ENCODE data around the gene MVB12B.
"Not testable (repeated sequence)": the region's sequence is repeated elsewhere in the genome, so short reads cannot be mapped to it uniquely, and the experiment has no call there.

The MVB12B gene

DNA sequence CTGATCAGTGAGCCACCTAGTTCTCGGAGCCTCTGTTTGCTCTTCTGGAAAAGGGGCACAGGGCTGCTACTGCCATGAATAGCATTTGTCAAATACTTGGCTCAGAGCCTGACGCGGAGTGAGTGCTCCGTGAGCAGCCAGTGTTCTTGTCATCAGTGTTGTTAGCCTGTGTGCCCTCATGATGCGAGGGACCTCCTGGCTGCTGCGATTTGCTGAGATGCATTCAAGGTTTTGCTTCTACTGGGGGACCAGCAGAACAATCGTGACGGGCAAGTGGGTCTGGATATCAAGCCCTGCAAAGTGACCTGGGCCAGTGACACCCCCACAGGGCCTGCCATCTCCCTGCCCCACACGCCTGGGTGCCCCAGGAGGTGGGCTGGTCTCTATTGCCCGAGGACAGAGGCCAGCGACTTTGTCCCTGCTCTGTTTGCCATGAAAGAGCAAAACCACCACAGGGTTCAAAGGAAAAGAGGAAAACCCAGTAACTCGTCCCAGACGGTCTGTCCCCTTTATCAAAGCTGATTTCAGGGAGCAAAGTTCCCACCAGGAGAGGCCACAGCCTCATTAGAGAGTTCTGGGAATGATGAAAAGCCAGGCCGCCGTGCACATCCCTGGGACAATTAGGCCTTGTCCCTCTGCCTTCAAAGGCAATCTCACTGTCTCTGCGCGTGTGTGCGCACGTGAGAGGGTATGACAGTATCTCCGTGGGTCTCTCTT, 200.6 kb downstream of the MVB12B start:
- no peak for DNase-seq (ENCODE audit: insufficient read length, low spot score)
- no peak for FAIRE-seq

DNA sequence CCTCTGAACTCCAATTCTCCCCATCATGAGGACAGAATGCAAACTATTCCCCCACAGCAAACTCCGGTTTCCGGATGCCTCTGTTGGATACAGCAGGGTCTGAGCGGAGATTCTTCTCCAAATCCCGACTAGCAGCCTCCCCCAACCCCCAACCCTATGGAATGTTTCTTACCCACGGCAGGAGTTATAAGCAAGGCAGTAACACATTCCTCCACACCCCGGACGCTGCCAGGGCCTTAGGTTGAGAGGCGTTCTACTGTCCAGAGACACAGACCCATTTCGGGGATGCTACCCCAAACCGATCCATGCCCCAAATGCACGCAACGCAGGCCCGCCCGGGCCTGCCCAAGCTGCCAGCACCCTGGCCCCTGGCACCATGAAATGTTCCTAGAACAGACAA, 201.5 kb downstream of the MVB12B start:
- no peak for FAIRE-seq
- DNase-seq (ENCODE audit: insufficient read length, low spot score), result no peak

DNA sequence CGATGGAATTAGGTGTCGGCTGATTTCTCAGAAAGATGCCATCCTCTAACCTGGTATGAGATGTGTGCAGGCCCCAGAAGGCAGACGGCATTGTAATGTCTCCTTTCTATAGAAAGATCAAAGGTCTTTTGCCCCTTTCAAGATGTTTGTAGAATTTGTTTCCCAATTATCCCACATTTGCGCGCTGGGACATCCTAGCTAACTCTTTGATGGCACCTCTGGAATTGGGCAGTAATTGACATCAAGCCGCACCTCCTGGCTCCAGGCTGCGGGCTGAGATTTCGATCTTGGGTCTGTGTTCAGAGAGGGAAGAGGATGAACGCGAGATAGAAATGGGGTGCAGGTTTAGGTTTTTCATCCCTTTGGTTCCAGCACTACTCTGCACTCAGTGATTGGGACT, 202.3 kb downstream of the MVB12B start:
- FAIRE-seq (no peak), DNase-seq (ENCODE audit: insufficient read length, low spot score) (no peak)

DNA sequence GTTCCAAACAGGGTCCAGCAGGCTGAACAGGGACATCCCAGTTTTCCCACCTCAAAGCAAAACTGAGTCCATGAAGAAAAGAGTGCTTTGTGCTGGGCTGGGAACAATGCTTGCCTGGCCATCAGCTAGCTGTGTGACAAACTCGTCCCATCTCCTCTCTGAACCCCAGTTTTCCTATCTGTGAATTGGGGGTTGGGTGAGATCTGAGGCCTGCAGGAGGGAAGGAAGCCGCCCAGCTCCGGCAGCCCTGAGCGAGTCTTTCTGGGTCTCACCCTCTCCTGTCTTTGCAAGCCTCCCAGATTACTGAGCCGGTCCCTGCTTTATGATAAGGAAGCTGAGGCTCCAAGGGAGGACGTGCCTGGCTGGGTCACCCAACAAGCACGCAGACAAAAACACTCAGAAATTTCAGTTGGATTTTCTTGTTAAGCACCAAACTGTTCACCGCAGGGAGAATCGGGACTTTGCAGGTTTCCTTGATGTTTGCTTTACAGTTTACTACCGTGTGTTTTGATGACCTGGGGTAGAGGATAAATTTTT, 204.5 kb downstream of the MVB12B start:
- DNase-seq (ENCODE audit: insufficient read length, low spot score) (no peak), FAIRE-seq (no peak)

DNA sequence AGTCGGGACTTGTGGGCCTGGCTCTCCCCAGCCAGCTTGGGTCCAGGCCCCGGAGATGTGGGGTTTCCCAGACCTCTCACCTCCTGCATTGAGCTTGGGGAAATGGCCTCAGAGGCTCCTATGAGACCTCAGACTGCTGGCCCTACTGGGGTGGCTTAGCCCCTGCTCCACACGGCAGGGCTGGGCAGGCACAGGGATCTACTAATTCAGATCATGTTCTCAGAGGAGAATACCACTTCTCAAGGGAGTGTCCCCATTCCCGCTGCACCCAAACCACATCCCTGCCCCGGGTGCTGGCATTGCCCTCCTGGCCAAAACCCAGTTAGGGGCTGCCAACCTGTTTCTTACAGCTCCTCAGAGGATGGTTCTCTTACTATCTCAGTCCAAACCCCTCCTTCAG, 205.0 kb downstream of the MVB12B start:
- no peak for DNase-seq (ENCODE audit: insufficient read length, low spot score)
- no peak for FAIRE-seq

DNA sequence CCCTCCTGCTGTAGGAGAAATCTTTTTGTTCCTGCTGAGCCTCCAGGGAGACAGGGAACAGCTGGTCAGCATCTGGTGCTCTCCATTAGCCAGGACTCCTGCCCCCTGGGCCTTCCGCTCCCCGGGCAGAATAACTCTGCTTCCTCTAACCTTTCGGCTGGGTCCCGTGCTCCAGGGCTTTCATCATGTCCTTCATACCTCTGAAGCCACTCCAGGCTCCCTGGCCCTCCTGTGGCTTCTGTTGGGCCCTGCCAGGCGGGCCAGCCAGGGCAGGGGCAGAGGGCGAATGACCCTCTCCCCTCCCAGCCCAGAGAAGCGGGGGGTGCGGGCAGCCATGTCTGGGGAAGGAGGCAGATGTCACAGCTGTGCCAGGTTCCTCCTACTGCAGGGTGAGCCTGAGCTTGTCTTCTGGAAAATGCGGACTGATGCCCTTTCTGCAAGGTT, 205.4 kb downstream of the MVB12B start:
- DNase-seq (ENCODE audit: insufficient read length, low spot score) (no peak), FAIRE-seq (no peak)

DNA sequence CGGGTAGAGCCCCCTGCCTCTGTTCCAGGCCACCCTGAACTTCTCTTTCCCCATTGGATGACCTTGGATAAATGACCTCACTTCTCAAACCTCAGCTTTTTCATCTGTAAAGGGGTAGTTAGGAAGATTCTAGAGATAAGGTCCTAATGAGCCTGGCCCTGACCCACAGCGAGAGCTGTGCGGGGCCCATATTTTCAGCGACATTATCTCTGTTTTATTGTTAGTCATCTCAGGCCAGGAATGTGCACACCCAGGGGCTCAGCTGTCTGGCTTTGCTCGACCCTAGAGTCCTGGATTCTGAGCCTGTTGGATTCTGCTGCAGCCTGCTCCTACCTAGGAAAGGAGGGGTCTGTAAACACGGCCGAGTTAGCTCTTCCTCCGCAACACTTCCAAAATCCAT, 205.9 kb downstream of the MVB12B start:
- DNase-seq (ENCODE audit: insufficient read length, low spot score), result no peak
- no peak for FAIRE-seq

DNA sequence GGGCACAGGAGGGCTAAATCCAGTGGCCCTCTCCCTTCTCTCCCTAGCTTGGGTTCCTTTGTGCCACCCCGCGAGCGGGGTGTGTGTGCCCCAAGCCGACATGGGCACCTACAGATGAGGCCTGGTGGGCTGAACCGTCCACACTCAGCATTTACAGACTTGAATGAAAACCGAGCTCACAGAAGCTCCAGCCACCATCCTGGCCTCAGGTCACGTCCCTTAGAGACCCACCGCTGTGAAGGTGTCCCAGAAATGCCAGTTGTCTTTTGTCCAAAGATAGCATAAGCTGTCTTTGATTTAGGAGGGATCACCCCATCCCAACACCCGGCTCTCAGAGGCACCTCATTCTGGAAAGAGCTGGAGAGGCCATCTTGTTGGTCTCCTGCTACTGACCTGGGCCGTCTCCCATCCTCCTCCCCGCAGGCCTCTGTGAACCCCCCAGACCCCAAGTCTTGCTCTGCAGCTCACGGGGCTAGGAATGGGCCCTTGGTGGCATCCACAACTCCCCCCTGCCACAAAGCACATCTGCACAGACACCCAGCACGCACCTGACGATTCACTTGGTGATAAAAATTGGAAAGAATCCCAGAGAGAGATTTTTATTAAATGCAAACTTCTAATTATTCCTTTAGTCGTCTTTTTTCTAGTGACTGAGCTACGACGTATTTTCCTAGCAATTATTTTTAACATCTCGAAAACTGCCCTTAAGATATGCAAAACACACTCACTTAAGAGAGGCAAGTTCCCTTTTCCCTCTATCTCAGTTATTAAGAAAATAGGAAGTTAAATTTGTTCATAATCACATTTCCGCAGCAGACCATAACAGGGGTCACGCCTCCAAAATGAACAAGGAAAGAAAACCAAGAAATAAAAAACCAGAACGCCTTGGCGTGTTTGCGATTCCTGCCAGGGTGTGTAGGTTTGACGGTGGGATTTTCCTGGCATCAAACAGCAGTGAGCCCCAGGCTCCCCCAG, 206.6 kb downstream of the MVB12B start:
- no peak for DNase-seq (ENCODE audit: insufficient read length, low spot score)
- no peak for FAIRE-seq

DNA sequence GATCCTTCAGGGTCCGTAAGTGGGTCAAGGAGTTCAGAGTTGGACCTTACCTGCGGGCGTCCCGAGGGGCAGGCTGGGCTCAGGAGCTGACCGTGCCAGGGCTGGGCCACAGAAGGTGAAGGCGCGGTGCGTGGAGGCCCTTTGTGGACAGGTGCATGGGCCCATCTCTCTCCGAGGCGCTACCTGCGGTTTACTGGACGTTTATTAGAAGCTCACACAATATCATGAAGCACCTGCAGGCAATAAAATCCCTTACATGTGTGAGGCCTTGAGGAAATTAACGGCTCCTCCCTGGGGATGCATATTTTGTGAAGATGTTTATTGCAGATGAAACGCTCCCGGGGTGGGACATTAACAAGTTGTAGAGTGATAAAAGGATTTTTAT, 207.3 kb downstream of the MVB12B start:
- FAIRE-seq (no peak), DNase-seq (ENCODE audit: insufficient read length, low spot score) (no peak)

DNA sequence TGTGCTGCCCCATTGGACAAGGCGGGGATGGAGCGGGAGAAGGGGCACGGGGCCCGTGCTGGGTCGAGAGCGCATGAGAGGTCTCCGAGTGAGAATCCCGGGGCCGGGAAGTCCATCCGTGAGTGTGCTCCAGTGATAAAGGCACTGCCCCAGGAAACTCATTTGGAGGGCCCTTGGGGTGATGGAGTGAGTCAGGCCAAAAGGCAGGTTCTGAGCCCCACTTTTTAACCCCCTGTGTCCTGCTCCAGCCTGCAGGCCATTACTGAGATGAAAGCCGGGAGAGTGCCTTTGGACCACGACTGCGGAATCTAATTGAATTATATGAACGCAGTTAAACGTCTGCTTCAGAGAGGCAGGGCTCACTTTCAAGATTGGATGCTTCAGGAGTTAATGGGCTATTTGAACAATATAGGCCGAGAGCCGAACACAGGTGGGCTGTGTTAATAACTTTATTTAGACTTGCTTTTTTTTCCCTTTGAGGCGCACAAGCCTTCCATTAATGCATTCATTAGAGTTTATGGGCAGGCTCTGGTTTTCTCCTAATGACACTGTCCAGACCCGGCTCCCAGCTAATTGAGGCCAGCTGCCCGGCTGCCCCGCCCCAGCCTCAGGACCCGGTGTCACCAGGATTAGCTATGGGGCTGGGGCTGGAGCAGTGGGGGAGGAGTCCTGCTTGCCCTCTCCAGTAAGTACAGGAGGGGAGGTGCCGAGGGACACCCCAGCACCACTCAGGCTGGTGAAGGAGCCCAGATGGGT, 208.0 kb downstream of the MVB12B start:
- FAIRE-seq (no peak), DNase-seq (ENCODE audit: insufficient read length, low spot score) (no peak)

DNA sequence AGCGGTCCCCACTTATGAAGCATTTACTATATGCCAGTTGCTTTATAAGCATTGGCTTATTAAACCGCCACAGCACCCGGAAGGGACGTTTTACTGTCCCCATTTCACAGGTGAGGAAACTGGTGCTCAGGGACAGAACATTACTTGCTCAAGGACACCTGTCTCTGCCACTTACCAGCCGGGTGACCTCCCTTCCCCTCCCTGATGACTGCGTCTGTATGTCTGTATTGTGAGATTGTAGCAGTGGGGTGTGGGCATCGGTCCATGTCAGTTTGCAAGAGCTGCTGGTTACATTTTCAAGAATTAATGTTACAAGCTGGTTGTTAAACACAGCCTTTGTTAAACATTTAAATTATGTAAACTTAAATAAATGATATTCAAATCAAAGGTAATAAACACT, 209.5 kb downstream of the MVB12B start:
- DNase-seq (ENCODE audit: insufficient read length, low spot score), result no peak
- no peak for FAIRE-seq

DNA sequence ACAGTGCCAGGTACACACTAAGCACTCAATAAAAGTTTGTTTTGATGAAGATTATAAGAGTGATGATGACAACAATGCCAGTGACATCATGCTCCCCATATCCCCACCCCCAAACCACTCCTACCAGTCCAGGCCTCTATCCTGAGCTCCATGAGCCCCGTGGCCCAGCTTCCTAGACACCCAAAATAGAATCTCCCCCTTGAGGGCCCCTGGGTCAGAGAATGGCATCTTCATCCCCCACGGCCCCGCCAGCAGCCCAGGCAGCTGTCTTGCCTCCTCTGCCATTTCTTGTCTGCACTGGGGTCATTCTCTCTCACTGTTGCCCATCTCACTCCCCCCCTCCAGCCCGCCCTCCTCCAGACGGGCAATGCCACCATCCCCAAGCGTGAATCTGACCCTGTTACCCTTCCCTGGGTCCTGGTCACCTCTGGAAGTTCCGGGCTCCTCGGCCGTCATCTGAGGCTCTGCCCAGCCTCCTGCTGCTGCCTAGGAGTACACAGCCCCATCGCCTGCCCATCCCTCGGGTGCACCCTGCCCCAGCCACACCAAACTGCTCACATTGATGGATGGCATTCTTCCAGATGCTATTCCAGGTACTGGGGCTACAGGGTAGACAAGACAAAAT, 210.3 kb downstream of the MVB12B start:
- no peak for FAIRE-seq

DNA sequence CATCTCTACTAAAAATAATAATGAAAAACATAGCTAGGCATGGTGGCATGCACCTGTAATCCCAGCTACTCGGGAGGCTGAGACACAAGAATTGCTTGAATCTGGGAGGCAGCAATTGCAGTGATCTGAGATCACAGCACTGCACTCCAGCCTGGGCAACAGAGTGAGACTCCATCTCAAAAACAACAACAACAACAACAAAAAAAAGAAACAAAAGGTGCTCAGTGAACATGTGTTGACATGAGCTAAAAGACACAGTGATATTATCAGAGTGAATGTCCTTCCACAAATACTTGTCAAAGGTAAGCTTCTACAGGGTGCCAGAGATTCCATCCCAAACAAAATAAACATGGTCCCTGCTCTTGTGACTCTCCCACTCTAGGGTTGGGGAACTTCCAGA, 211.9 kb downstream of the MVB12B start:
- FAIRE-seq (no peak), DNase-seq (ENCODE audit: insufficient read length, low spot score) (no peak)

More for the DNA sequence above, 210.3 kb downstream of the MVB12B start:
- no peak for DNase-seq (ENCODE audit: insufficient read length, low spot score)

DNA sequence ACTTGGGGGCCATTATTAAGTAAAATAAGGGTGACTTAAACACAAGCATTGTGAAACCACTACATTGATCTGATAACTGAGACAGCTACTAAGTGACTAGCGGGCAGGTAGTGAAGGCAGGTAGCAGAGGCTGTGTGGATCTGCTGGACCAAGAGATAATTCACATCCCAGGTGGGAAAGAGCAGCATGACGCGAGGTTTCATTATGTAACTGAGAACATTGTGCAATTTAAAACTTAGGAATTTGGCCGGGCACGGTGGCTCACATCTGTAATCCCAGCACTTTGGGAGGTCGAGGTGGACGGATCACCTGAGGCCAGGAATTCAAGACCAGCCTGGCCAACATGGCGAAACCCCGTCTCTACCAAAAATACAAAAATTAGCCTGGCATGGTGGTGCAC, 213.8 kb downstream of the MVB12B start:
- not testable (repeated sequence) for DNase-seq (ENCODE audit: insufficient read length, low spot score); FAIRE-seq

DNA sequence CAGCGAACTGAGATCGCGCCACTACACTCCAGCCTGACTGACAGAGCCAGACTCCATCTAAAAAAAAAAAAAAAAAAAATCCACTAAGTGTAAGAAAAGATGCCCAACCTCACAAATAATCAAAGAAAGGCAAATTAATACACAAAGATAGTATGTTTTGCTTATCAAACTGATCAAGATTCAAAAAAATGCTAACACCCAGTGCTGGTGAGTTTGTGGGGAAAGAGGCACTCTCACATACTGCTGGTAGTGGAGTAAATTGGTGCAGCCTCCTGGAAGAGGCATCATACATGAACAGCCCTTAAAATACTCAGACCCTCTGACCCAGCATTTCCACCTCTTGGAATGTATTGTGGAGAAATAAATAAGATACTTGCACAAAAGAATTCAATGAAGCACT, 216.9 kb downstream of the MVB12B start:
- no peak for FAIRE-seq
- DNase-seq (ENCODE audit: insufficient read length, low spot score), result no peak

DNA sequence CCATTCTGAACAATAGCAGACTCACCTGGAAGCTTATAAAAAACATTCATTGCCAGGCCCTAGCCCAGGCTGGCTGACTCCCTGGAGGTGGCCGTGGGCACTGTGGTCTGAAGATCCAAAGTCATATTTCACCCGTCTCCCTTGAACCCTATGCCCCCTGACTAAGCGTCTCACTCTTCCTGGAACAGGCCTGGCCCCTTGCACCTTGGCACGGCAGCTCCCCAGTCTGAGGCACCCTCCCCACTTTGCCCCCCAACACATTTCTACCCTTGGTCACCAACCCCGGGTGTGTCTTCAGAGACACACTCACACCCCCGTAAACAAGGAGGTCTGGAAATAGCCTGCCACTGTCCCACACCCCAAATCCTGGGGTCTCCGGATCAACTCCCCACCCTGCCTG, 218.5 kb downstream of the MVB12B start:
- DNase-seq (ENCODE audit: insufficient read length, low spot score) (no peak), FAIRE-seq (no peak)

DNA sequence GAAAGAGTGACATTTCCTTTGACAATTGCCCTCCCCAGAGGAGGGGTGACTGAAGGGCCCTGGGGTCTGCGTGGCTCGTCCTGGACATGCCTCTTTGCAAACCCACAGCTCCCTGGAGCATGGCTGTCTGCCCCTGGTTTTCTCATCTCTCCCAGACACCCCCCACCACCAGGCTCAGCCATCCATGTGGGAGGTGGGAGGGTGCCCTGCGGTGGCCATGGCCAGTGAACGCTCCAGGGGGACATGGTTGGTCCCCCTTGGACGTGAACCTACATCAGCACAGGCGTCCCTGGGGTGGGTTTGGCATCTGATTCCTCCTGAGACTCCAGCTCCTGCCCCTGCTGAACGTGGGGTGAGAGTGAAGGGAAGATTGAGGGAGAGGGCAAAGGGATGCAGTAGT, 219.4 kb downstream of the MVB12B start:
- FAIRE-seq (no peak), DNase-seq (ENCODE audit: insufficient read length, low spot score) (no peak)

DNA sequence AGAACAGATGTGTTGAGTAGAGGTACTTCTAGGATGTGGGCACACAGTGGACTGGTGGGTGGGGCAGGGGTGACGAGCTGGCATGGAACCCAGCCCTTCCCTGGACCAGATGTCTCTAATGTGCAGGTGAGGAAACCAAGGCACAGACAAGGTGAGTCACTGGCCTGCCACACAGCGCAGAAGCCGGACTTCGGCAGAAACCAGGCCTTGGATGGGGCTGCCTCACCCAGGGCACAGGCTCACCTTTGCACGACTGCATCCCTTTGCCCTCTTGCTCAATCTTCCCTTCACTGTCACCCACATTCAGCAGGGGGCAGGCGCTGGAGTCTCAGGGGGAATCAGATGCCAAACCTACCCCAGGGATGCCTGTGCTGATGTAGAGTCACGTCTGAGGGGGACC, 221.7 kb downstream of the MVB12B start:
- FAIRE-seq (no peak), DNase-seq (ENCODE audit: insufficient read length, low spot score) (no peak)

DNA sequence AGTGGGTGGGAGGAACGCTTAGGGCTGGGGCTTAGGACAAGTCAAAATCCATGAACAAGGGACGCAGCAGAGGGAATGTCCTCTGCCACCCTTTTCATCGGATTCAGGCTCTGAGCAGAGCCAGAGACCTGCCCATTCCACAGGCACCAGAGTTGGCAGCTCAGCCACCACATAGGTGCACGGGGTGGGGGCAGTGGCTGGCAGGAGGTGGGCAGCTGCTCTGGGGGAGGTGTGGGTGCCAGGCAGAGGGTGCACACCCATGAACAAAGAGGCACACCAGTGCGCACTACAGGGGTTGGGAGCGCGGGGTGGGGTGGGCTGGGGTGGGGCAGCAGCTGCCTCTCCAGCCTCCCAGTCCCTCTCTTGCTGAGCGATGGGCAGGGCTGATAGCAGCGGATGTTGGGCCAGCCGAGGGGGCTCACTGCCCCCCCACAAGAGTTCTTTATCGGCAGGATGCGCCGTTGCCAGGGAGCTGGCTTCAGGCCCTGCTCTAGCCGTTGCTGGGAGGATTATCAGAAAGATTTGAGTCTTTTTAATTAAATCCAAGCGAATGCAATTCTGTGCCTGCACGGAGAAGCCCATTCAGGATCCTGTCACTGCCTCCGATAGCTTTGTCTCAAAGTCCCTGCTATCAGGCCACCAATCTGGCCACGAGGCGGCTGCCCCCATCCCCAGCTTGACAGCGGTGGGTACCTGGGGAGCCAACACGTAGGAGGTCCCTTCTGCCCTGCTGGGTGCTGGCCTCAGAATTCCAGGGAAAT, 222.8 kb downstream of the MVB12B start:
- FAIRE-seq, result no peak
- no peak for DNase-seq (ENCODE audit: insufficient read length, low spot score)

DNA sequence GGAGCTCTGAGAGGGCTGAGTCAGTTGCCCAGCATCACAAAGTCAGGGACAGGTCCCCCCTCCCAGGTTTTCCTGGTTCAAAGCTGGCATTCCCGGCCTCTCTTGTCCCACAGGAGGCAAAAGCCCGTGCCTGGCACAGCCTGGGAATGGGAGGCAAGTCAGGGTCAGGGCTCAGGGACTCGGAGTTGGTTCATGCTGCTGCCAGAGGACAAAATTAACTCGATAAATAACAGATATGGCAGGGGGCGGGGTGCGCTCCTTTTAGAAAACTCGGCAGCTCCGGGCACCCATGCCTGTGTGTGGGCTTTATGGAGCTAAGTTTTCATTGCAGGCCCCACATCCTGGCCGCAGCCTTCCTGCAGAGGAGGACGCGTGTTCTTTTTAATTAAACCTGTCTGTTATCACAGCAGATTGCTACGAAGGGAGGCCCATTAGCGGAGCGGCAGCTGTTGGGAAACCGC, 224.3 kb downstream of the MVB12B start:
- DNase-seq (ENCODE audit: insufficient read length, low spot score) (no peak), FAIRE-seq (no peak)
